WI38 (cell line): Measurements from ENCODE around the gene PRKCB.

ENCODE experiments used
- H3K4me3 ChIP-seq: 2 replicates; pipeline ENCODE4 v1.5.1; 2011; ENCODE audit warnings: low read depth, mild to moderate bottlenecking, control low read depth, low read length
- TF ChIP-seq, protein P1 (sequence below): IDR thresholded peaks from 2 replicates; pipeline ENCODE4 v1.5.1; 2012; ENCODE audit warnings: low read depth, mild to moderate bottlenecking, control low read depth, low read length

Gene PRKCB

DNA sequence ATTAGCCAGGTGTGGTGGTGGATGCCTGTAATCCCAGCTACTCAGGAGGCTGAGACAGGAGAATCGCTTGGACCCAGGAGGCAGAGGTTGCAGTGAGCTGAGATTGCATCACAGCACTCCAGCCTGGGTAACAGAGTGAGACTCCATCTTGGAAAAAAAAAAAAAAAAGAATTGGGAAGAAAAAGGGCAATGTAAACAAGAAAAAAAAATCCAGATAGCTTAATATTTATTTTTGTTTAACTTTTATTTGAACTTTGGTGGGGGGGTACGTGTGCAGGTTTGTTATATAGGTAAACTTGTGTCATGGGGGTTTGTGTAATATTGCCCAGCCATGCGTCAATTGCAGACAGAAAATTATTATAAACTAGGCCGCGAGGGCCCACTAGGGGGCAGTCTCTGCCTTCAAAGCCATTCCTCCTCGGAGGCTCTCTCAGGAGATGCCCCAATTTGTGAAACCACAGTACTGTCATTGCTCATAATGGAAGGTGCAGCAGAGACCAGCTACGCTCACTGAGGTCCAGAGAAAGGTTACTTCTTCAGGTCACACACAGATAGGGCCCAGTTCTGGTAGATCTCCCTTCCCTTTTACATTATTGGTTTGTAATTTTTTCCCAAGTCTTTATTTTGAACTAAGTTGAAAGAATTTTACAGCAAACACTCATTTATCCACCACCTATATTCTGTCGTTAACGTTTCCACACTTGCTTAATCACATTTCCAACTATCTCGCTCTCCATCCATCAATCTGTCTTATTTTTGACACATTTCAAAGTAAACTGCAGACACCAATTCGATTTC lies 206.2 kb downstream of the PRKCB start:
- TF ChIP-seq, protein P1, sequence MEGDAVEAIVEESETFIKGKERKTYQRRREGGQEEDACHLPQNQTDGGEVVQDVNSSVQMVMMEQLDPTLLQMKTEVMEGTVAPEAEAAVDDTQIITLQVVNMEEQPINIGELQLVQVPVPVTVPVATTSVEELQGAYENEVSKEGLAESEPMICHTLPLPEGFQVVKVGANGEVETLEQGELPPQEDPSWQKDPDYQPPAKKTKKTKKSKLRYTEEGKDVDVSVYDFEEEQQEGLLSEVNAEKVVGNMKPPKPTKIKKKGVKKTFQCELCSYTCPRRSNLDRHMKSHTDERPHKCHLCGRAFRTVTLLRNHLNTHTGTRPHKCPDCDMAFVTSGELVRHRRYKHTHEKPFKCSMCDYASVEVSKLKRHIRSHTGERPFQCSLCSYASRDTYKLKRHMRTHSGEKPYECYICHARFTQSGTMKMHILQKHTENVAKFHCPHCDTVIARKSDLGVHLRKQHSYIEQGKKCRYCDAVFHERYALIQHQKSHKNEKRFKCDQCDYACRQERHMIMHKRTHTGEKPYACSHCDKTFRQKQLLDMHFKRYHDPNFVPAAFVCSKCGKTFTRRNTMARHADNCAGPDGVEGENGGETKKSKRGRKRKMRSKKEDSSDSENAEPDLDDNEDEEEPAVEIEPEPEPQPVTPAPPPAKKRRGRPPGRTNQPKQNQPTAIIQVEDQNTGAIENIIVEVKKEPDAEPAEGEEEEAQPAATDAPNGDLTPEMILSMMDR: peak; percentile 46
- no peak overlapping the region for H3K4me3 ChIP-seq

DNA sequence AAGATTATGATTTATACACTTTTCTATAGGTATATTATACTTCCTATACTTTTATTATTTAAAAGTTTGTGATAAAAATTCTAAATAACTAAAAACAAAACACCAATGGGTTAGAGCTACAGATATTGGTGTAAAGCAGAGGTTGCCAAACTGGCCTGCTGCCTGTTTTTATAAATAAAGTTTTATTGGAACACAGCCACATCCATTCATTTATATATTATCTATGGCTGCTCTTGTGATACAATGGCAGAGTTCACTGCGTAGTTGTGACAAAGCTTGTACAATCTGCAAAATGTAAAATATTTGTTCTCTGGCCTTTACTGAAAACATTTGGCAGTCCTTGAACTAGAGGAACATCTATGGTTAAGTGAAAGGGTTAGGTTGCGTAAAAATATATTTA lies 208.7 kb downstream of the PRKCB start:
- TF ChIP-seq, protein P1: no peak
- no peak overlapping the region for H3K4me3 ChIP-seq

DNA sequence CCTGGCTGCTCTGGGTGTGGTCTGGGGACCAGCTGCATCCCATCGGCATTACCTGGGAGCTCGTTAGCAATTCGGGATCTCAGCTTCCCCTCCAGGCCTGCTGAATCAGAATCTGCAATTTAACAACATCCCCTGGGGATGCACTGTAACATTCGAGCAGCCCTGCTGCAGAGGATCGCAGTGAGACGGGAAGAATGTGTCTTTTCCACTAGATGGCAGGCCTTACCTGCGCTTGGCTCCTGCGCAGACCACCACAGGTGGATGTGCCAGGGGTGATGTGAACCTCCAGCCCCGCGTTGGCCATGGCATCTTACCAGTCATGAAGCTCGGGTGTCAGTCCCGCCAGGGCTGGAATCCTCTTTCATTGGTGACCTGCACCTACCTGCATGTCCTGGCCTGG lies 209.9 kb downstream of the PRKCB start:
- TF ChIP-seq, protein P1: no peak
- no peak overlapping the region for H3K4me3 ChIP-seq

DNA sequence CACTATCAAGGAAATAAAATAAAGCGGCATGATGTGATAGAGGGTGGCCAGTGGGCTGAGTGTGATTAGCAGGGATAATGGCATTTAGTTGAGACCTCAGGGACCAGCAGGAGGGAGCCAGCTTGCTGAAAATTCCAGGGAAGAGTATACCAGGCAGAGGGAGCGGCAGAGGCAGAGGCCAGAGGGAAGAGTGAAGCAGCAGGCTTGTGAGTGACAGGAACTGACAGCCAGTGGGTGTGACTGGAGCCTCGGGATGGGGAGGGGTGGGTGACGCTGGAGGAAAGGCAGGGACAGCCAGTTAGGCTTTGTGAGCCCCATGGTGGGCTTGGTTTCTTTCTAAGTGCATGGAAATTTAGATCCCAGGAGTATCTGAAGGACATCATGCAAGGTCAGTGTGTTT lies 210.7 kb downstream of the PRKCB start:
- H3K4me3 ChIP-seq: no peak overlapping the region
- TF ChIP-seq, protein P1: no peak

DNA sequence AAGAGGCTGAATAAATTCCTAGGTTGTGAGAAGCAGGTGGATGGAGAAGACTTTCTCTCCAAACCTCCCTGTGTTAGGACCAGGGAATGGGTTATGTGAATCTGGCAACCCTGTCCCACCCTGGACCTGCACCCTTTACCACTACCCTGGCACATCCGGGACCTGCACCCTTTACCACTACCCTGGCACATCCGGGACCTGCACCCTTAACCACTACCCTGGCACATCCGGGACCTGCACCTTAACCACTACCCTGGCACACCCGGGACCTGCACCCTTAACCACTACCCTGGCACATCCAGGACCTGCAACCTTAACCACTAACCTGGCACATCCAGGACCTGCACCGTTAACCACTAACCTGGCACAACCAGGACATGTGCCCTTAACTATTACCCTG lies 213.3 kb downstream of the PRKCB start:
- H3K4me3 ChIP-seq: no peak overlapping the region
- TF ChIP-seq, protein P1: no peak

DNA sequence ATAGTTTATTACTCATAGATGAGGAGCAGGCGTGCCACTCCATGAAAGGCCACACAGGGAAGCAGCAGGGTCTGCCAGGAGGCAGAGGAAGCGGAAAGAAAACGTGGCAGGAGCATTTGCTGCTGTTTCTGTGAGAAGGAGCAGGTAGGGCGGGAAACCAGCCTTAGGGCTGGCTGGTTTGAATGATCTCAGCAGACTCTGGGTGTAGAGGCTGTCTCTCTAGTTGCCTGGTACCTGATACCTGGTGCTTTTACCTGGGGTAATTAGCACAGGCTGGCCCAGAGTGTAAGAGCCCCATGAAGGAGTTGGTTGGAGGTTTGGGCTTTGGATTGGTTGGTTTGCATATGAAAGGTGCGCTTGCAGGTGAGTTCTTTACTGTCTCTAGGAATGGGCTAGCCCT lies 215.3 kb downstream of the PRKCB start:
- H3K4me3 ChIP-seq: no peak overlapping the region
- TF ChIP-seq, protein P1: no peak

DNA sequence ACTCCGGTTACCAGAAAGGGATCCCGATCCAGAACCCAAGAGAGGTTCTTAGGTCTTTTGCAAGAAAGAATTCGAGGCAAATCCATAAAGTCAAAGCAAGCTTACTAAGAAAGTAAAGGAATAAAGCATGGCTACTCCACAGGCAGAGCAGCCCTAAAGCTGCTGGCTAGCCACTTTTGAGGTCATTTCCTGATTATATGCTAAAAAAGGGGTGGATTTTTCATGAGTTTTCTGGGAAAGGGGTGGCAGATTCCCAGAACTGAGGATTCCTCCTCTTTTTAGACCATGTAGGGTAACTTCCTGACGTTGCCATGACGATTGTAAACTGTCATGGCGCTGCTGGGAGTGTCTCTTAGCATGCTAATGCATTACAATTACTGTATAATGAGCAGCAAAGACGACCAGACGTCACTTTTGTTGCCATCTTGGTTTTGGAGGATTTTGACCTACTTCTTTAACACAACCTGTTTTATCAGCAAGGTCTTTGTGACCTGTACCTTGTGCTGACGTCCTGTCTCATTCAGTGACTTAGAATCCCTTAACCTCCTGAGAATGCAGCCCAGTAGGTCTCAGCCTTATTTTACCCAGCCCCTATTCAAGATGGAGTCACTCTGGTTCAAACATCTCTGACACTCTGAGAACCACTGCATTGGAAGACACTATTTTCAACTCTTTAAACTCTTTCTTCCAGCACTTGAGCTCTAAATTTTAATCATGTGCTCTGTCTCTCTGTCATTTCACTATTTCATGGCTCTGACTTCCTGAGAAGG lies 216.7 kb downstream of the PRKCB start:
- no peak overlapping the region for H3K4me3 ChIP-seq
- TF ChIP-seq, protein P1: no peak
